CD4-positive, alpha-beta T cell treated with Interleukin-21 for 1 hour (primary cell): ENCODE results near the gene DEFB119.
"Not testable (repeated sequence)": the region's sequence is repeated elsewhere in the genome, so short reads cannot be mapped to it uniquely, and the experiment has no call there.

Experiments used
- DNase-seq: peaks from one replicate; pipeline ENCODE4 v3.0.0-alpha.2; 2020

DEFB119 gene

GRCh38 chr20:31390490-31390889 lies at the start of gene DEFB119:
DEFB119 (minus strand) TSS chr20:31390590; CDS start chr20:31390483, 107 bp downstream.
- DNase-seq: no peak

DNA sequence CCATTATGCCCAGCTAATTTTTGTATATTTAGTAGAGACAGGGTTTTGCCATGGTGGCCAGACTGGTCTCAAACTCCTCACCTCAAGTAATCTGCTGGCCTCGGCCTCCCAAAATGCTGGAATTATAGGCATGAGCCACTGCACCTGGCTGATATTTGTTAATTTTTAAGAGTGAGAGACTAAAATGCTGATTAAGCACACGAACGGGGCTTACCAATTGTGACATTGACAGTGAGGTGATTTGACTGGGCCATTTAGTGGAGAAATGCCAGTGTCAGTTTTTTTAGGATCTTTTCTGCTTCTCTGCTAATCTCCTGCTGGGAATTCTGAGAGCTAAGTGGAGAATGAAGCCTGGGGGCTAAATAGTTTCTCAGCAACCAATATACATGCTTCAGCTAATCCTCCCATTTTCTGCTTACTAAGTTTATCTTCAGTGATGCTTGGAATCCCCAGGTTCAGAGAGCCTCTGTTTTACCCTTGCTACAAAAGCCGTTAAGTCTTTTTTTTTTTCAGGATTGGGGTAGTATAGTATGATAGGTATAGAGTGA lies 40.3 kb upstream of the DEFB119 start:
- DNase-seq: no peak

GRCh38 chr20:31427576-31427975 lies 37.2 kb upstream of the DEFB119 start:
- DNase-seq: not testable (repeated sequence)

DNA sequence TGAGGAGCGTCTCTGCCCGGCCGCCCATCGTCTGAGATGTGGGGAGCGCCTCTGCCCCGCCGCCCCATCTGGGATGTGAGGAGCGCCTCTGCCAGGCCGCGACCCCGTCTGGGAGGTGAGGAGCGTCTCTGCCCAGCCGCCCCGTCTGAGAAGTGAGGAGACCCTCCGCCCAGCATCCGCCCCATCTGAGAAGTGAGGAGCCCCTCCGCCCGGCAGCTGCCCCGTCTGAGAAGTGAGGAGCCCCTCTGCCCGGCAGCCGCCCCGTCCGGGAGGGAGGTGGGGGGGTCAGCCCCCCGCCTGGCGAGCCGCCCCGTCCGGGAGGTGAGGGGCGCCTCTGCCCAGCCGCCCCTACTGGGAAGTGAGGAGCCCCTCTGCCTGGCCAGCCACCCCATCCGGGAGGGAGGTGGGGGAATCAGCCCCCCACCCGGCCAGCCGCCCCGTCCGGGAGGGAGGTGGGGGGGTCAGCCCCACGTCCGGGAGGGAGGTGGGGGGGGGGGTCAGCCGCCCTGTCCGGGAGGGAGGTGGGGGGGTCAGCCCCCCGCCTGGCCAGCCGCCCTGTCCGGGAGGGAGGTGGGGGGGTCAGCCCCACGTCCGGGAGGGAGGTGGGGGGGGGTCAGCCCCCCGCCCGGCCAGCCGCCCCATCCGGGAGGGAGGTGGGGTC lies 36.6 kb upstream of the DEFB119 start:
- not testable (repeated sequence) for DNase-seq

GRCh38 chr20:31425797-31426196 lies 35.4 kb upstream of the DEFB119 start:
- DNase-seq: no peak

GRCh38 chr20:31418307-31418706 lies 27.9 kb upstream of the DEFB119 start:
- no peak for DNase-seq

DNA sequence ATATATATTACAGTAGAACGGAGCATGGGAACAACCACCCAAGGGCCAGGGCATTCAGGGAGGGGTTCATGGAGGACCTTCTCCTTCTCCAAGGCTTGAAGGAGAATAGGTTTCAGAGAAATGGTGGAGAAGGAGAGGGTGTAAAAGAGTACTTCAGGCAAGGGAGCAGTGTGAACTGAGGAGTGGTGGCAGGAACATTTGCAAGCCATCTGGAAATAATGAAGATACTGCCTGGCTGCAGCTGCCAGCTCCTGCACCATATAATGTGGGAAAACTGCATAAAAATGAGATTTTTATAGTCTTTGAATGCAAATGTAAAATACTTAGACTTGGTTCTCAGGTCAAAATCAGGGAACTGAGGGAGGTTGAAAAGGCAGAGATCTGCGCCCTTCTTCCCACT lies 25.3 kb upstream of the DEFB119 start:
- DNase-seq: no peak

DNA sequence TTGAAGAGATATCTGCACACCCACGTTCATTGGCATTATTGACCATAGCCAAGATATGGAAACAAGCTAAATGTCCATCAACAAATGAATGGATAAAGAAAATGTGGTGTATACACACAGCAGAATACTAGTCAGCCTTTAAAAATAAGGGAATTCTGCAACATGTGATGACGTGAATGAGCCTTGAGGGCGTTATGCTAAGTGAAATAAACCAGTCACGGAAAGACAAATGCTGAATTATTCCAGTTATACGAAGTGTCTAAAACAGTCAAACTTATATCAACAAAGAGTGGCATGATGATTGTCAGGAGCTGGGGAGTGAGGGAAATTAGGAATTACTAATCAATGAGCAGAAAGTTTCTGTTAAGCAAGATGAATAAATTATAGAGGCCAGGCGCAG lies 24.0 kb upstream of the DEFB119 start:
- no peak for DNase-seq

- DNase-seq: no peak
Observed at GRCh38 chr20:31410011-31410410, 19.6 kb upstream of the DEFB119 start.

- no peak for DNase-seq
Observed at GRCh38 chr20:31406115-31406514, 15.7 kb upstream of the DEFB119 start, which contains the start of gene DEFB121. DEFB121 (minus strand) TSS chr20:31406215; CDS start chr20:31406152, 63 bp downstream.

GRCh38 chr20:31403886-31404285 lies 13.5 kb upstream of the DEFB119 start:
- no peak for DNase-seq

- DNase-seq: no peak
Observed at GRCh38 chr20:31394900-31395299, 4.5 kb upstream of the DEFB119 start.

DNA sequence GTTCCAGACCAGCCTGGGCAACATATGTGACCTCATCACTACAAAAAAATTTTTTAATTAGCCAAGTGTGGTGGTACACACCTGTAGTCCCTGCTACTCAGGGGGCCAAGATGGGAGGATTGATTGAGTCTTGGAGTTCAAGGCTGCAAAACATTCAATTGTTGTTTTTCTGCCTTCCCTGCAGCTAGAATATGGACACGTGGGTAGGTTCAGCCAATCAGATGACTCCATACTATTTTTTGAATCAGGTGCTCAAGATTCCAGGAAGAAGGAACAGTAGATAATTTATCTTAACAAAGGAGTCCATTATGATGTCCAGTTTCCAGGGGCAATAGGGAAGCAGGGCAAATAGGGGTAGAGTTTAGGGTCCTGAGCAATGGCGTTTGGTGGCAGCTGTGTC lies 2.4 kb upstream of the DEFB119 start:
- no peak for DNase-seq

GRCh38 chr20:31374346-31374745 lies 16.0 kb downstream of the DEFB119 start:
- DNase-seq: no peak

DNA sequence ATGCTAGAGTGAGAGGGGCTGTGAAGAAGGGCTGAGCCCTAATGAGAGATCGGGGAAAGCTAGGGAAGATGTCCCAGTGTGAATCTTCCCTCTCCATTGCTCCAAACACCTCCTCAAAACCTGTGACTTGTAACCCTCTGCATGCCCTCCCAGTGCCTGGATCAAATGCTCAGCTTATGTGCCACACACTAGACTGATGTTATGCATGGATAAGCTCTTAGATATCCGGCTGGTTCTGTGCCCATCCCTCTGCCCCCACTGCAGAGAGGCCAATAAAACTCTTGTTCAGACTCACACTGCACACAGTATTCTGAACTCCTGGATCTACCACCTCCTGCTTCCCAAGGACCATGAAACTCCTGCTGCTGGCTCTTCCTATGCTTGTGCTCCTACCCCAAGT lies 22.1 kb downstream of the DEFB119 start, which contains the start of gene DEFB118:
Gene DEFB118 (plus strand): TSS at position 301 of the 400 bp plus-strand sequence. CDS start 50 bp downstream, at position 351.
- DNase-seq: no peak

DNA sequence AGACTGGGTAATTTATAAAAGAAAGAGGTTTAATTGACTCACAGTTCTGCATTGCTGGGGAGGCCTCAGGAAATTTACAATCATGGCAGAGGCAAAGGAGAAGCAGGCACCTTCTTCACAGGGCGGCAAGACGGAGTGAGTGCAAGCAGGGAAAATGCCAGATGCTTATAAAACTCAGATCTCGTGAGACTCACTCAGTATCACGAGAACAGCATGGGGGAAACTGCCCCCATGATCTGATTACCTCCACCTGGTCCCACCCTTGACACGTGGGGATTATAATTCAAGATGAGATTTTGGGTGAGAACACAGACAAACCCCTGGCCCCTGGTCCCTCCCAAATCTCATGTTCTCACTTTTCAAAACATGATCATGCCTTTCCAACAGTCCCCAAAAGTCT lies 26.1 kb downstream of the DEFB119 start:
- not testable (repeated sequence) for DNase-seq

- DNase-seq: no peak
Observed at GRCh38 chr20:31363295-31363694, 27.1 kb downstream of the DEFB119 start.

DNA sequence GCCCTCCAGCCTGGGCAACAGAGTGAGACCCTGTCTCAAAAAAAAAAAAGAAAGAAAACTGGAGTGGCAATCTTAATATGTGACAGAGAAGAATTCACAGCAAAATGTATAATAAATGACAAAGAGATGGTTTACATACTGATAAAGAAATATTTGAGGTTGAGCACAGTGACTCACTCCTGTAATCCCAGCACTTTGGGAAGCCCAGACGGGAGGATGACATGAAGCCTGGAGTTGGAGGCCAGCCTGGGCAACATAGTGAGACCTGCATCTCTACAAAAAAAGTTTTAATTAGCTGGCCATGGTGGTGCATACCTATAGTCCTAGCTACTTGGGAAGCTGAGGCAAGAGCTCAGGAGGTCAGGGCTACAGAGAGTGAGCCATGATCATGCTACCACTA lies 34.4 kb downstream of the DEFB119 start:
- DNase-seq: no peak

- DNase-seq: no peak
Observed at GRCh38 chr20:31341470-31341869, 48.9 kb downstream of the DEFB119 start.

GRCh38 chr20:31330893-31331292 lies 59.5 kb downstream of the DEFB119 start:
- no peak for DNase-seq
